Daoy (cell line): ENCODE measurements around the gene FOXP4. TPM values are rescaled to one million over a fixed set of nuclear protein-coding genes. Genes with fewer than 3 reads are reported as not detected.

Experiments
- DNase-seq: peaks from one replicate; pipeline ENCODE4 v3.0.0-alpha.2; 2015; ENCODE audit warnings: low read depth
- total RNA-seq: library from RNA; depleted of rRNA; stranded (reverse); fragments of >200 nt; shearing (Covaris generic); gene quantifications from 2 replicates; pipeline ENCODE4 v1.2.3, GENCODE V29; 2014

Gene FOXP4
- total RNA-seq, 1 experiment from 2014 or later, result 3.7 TPM

DNA sequence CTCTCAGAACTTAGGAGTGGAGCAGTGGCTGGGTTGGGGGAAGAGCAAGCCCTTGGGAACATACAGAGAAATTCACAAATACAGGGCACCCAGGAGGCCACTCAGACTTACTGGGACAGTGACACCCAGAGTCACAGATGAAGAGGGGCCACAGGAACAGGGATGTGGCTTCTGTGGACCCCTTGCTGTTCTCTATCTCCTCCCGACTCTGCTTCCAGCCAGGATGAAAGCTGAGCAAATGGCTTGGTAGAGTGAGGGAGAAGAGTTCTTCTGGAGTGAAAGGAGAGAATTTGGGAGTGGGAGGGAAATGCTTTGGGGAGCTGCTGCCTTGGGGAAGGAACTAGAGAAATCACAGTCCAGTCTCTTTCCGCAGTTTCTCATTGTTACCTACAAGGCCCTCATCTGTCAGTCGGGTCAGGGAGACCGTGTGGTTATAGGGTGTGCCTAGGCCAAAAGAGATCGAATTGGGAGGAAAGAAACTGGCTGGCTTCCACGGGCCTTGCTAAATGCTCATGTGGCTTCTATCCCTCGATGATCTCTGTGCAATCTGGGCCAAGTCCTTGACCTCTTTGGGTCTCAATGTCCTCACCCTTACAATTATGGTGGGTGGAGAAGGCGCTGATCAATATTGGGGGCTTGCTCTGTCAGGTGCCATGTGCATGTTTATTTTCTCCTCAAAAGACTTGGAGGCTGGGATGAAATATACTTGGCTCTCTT is 17.0 kb downstream of the FOXP4 start:
- no peak for DNase-seq

GRCh38 chr6:41564448-41565142 is 18.4 kb downstream of the FOXP4 start:
- no peak for DNase-seq

- DNase-seq, result no peak
These were observed 19.5 kb downstream of the FOXP4 start for GRCh38 chr6:41565701-41566100.

DNA sequence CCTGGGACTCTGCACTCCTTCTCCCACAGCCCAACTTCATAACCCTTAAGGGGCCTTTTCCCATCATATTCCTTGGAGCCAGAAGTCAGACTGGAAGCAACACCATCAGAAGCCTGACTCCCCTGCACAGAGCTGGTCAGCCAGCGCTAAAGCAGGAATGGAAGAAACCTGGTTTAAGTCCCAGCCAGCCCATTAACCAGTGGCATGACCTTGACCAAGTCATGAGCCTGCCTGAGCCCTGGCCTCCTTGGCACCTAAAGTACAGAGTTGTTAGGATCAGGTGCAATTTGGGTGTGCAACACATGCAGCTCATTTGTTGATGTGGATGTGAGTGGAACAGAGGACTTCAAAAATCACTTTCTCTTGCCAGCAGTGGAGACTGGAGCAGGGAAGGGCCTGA is 20.8 kb downstream of the FOXP4 start:
- no peak for DNase-seq

GRCh38 chr6:41567684-41568083 is 21.5 kb downstream of the FOXP4 start:
- DNase-seq, result no peak

DNA sequence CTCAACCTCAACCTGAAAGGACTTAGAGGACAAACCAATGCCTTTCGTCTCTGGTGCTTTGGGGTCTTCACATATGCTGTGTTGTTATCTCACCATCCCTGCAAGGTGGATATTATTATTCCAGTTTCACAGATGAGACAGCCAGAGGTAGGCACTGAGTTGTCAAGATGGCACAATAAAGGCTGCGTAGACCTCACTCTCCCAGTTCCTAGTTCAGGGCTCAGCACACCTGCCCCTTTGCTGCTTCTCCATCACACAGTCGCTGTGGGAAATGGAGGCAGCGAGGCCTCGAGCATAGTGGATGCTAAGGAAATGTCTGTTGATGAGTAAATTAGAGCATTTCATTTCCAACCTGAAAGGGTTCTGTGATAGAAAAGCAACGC is 22.0 kb downstream of the FOXP4 start:
- no peak for DNase-seq

GRCh38 chr6:41568585-41569384 is 22.6 kb downstream of the FOXP4 start:
- DNase-seq, result no peak

- DNase-seq, result no peak
These were observed 24.1 kb downstream of the FOXP4 start for GRCh38 chr6:41570259-41570615.

DNA sequence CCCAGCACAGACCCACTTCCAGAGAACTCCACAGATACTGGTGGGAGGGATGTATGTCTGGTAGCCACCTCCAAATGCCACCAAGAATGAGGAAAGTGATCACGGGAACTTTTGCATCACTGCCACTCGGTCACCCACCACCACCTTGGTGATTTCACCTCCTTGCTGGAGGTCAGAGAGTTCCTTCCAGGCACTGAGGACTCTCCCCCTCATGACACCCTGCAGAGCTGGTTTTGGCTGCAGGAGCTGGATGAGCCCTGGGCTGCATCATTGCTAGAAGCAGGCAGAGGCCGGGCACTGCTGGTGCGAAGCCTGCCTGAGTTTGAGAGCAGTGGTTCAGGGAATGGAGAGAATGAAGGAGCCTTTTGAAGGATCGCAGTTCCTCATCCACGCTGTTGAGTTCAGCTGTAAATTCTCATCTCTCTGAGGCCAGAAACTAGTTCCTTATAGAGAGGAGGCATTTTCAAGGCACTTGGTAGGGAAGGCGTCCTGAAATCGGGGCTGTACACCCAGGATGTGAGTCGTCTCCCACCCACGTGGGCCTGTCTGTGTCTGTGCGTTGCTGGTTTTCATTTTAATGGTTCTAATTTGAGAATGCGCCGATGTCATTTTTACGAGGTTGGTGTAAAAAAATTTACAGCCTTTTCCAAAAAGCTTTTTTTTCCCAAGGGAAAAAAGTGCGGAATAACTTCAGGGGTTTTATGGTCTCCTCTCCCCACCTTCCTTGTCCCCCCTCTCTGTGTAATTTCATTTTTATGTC is 25.0 kb downstream of the FOXP4 start:
- DNase-seq, result no peak

DNA sequence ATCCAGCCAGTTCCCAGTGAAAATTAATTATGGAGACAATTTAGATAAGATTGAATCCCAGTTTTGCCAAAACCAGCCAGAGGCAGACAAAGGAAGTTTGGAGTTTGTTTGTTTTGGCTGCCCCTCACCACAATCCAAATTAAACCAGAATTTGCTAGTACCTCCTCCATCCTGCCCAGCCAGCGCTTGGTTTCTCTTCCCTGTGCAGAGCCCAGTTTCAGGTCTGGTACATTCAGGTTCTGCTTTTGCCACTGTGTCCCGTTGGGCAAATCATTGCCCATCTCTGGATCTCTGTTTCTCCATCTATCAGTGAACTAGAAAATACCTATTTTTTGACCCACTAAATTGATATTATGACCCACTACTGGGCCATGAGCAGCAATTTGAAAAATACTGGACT is 26.4 kb downstream of the FOXP4 start:
- DNase-seq, result no peak

DNA sequence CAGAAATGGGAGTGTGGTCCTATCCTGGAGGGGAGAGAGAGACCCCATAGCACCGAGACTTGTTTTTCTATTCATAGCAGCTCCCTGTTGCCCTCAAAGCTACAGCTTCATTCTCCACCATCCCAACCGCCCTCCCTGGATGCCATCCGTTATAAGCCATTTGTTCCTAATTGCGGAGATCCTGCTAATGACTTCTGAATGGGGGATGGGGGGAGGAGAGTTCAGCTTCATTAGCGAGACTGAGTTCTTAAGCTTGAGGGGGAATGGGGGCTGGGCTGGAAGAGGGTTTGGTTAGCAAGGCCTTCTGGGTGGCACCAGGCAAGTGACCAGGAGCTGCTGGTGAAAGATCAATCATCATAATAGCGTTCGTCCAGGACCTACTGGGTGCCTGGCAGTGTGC is 27.1 kb downstream of the FOXP4 start:
- no peak for DNase-seq

DNA sequence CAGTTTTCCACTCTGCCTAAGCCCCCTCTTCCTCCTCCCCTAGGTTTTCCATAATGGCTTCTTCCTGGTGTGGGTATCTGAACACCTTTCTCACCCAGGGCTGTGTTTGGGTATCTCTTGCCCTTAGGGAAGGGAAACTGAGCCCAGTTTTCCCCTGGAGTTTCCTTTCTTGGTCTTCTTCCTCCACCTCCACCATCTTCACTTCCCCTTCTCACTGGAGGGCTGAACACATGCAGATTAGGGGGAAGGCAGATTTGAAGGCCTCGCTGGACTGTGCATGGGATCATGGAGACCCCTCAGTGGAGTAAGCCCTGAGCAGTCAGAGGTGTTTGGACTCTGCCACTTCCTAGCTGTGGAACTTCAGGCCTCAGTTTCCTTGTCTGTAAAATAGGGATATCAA is 27.8 kb downstream of the FOXP4 start:
- no peak for DNase-seq

DNA sequence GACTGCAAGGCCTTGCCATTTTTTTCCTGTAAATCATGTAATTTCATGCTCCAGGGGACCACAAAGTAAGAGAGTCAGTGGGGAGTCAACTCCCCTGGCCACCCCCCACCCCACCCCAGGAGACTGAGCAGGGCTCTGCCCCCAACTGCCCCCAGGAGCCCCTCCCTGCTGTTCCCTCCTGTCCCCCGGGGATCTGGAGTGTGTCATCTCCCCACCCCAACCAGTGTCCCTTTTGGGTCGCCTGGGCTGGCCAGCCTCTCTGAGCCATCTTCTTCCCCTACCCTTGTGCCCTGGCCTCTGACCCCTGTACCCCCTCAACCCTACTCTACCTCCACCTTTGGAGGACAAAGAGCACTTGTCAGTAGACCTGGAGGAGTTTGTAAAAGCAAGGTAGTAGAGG is 29.4 kb downstream of the FOXP4 start:
- no peak for DNase-seq

DNA sequence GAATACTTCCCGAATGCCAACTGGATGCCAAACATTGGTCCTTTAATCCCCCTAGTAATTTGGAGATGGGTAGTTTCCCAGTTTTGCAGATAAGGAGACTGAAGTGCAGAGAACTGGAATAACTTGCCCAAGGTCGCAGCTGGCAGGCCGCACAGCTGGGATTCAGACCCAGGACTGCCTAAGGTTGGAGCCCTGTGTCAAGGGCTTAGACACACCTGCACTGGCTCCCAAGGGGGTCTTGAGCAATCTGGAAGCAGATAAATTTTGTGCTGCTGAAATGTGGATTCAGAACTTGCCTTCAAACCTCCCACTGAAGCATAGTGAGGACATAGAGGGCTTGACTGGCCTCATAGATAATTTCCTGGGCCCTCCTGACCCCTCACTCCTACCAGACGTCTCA is 30.5 kb downstream of the FOXP4 start:
- DNase-seq, result no peak

- peak; percentile 67 for DNase-seq
These were observed 31.4 kb downstream of the FOXP4 start for GRCh38 chr6:41577356-41578216.

GRCh38 chr6:41578217-41579087 is 32.3 kb downstream of the FOXP4 start:
- DNase-seq, result peak; percentile 44

- DNase-seq, result no peak
These were observed 33.0 kb downstream of the FOXP4 start for GRCh38 chr6:41579088-41579610.

- DNase-seq, result no peak
These were observed 34.5 kb downstream of the FOXP4 start for GRCh38 chr6:41580690-41581089.

- peak; percentile 96 for DNase-seq
These were observed 35.3 kb downstream of the FOXP4 start for GRCh38 chr6:41581381-41581991.
